GM23248 (cell line): ENCODE data around the gene SPSB3. TPM values are rescaled to one million over a fixed set of nuclear protein-coding genes. Genes with fewer than 3 reads are reported as not detected.

Source experiments
- DNase-seq: peaks from one replicate; pipeline ENCODE4 v3.0.0-alpha.2; 2015
- H2AFZ ChIP-seq: fragments of 200-600 bp; sonication (generic); 2 replicates; pipeline ENCODE4 v1.6.1; 2016; ENCODE audit warnings: antibody characterized with exemption
- H3F3A ChIP-seq: fragments of 200-600 bp; sonication (generic); 2 replicates; pipeline ENCODE4 v1.6.1; 2016; ENCODE audit warnings: mild to moderate bottlenecking, antibody characterized with exemption, mixed run types; ENCODE audit not compliant: insufficient read depth
- H3K27ac ChIP-seq: fragments of 200-600 bp; sonication (generic); 2 replicates; pipeline ENCODE4 v1.5.1; 2016; ENCODE audit warnings: mild to moderate bottlenecking
- H3K27me3 ChIP-seq: fragments of 200-600 bp; sonication (generic); replicated peaks from 2 replicates; pipeline ENCODE4 v1.6.1; 2016; ENCODE audit warnings: mild to moderate bottlenecking; ENCODE audit not compliant: insufficient read depth
- H3K36me3 ChIP-seq: fragments of 200-600 bp; sonication (generic); 2 replicates; pipeline ENCODE4 v1.6.1; 2016; ENCODE audit warnings: low read depth, mild to moderate bottlenecking
- H3K4me1 ChIP-seq: fragments of 200-600 bp; sonication (generic); 2 replicates; pipeline ENCODE4 v1.6.1; 2016; ENCODE audit warnings: mild to moderate bottlenecking; ENCODE audit not compliant: insufficient read depth
- H3K4me2 ChIP-seq: fragments of 200-600 bp; sonication (generic); one replicate; pipeline ENCODE4 v1.6.1; 2016; ENCODE audit warnings: mild to moderate bottlenecking; ENCODE audit not compliant: unreplicated experiment
- H3K4me3 ChIP-seq: fragments of 200-600 bp; sonication (generic); 2 replicates; pipeline ENCODE4 v1.5.1; 2016; ENCODE audit warnings: mild to moderate bottlenecking
- H3K79me2 ChIP-seq: fragments of 200-600 bp; sonication (generic); 2 replicates; pipeline ENCODE4 v1.6.1; 2016; ENCODE audit warnings: mild to moderate bottlenecking; ENCODE audit not compliant: insufficient read depth
- H3K9ac ChIP-seq: fragments of 200-600 bp; sonication (generic); 2 replicates; pipeline ENCODE4 v1.6.1; 2016; ENCODE audit warnings: mild to moderate bottlenecking
- H3K9me2 ChIP-seq: fragments of 200-600 bp; sonication (generic); 2 replicates; pipeline ENCODE4 v1.6.1; 2016; ENCODE audit warnings: mixed run types, mild to moderate bottlenecking, moderate library complexity; ENCODE audit not compliant: insufficient read depth
- H3K9me3 ChIP-seq: fragments of 200-600 bp; sonication (generic); one replicate; pipeline ENCODE4 v1.6.1; 2017; ENCODE audit warnings: low read depth
- H4K20me1 ChIP-seq: fragments of 200-600 bp; sonication (generic); 2 replicates; pipeline ENCODE4 v1.6.0; 2016; ENCODE audit not compliant: insufficient read depth
- EZH2 ChIP-seq: fragments of 200-600 bp; sonication (generic); IDR thresholded peaks from 2 replicates; pipeline ENCODE4 v1.6.1; 2018; ENCODE audit warnings: antibody characterized with exemption, mild to moderate bottlenecking; ENCODE audit not compliant: insufficient read depth, poor library complexity, severe bottlenecking
- EZH2phosphoT487 ChIP-seq: fragments of 200-600 bp; sonication (generic); IDR thresholded peaks from 2 replicates; pipeline ENCODE4 v1.6.1; 2018; ENCODE audit warnings: antibody characterized with exemption, moderate library complexity, mild to moderate bottlenecking, low read depth; ENCODE audit not compliant: insufficient read depth
- WGBS, 2 experiments: methylation state at CpG; one replicate each; pipeline ENCODE4 v1.1.6; 2015 to 2017; ENCODE audit warnings: low lambda C conversion rate in 2 of 2, low coverage in 1 of 2; ENCODE audit errors: missing lambda C conversion rate in 2 of 2; 5-methylcytosine and 5-hydroxymethylcytosine counted together
- in situ Hi-C: fragments of 300-500 bp; cut with MboI; formaldehyde crosslinking; loops from 2 replicates; pipeline ENCODE4 v1.15.0; 2020
- polyA plus RNA-seq: library from polyadenylated mRNA; unstranded; fragments of >200 nt; fragmentation: Nextera tagmentation; extraction: Ambion mirVana; gene quantifications from 2 replicates; pipeline ENCODE4 v1.2.1, GENCODE V29; 2016
- total RNA-seq: library from RNA; depleted of rRNA; stranded (reverse); fragments of >200 nt; shearing (Covaris generic); gene quantifications from 2 replicates; pipeline ENCODE4 v1.2.3, GENCODE V29; 2014

Gene SPSB3
- total and polyA plus RNA-seq, 2 experiments from 2014 or later: 35.3 to 35.6 TPM

- in situ Hi-C loops: no loop called here
- H3K27ac ChIP-seq: peak overlapping the region; percentile 57
- 5 to 6% methylated on average over 60 to 62 of the region's 81 CpGs for WGBS, 2 experiments
- H3F3A ChIP-seq: peaks cover 11% of the 10 kb centered on the region; the same call in 1 of the 2 replicates
- H3K4me3 ChIP-seq: peak overlapping the region; percentile 86
- H3K9me2 ChIP-seq: no peaks in the 10 kb centered on the region
- H3K9ac ChIP-seq: peak overlapping the region; percentile 86
- no peaks in the 10 kb centered on the region for H4K20me1 ChIP-seq
- H2AFZ ChIP-seq: no peak overlapping the region
- peak overlapping the region; percentile 93 for H3K4me2 ChIP-seq
- no peak for TF ChIP-seq EZH2phosphoT487
- no peak for TF ChIP-seq EZH2
- peaks cover 28% of the 10 kb centered on the region for H3K79me2 ChIP-seq
- H3K36me3 ChIP-seq: no peaks in the 10 kb centered on the region
- H3K9me3 ChIP-seq: no peaks in the 10 kb centered on the region
- H3K4me1 ChIP-seq: peaks cover 9% of the 10 kb centered on the region; the same call in 1 of the 2 replicates
- peak; percentile 94 for DNase-seq
- no peaks in the 10 kb centered on the region for H3K27me3 ChIP-seq
Observed at GRCh38 chr16:1770328-1771187, 11.8 kb downstream of the SPSB3 start.

GRCh38 chr16:1769402-1770300 is 12.7 kb downstream of the SPSB3 start:
- H3K9me2 ChIP-seq: no peaks in the 10 kb centered on the region
- H4K20me1 ChIP-seq: no peaks in the 10 kb centered on the region
- H3F3A ChIP-seq: peaks cover 11% of the 10 kb centered on the region; the same call in 1 of the 2 replicates
- H3K27me3 ChIP-seq: no peaks in the 10 kb centered on the region
- H3K36me3 ChIP-seq: no peaks in the 10 kb centered on the region
- TF ChIP-seq EZH2 (no peak), EZH2phosphoT487 (no peak)
- peak overlapping the region; percentile 57 for H3K27ac ChIP-seq
- no peaks in the 10 kb centered on the region for H3K9me3 ChIP-seq
- peaks cover 8% of the 10 kb centered on the region; the same call in 1 of the 2 replicates for H3K4me1 ChIP-seq
- H3K4me2 ChIP-seq: peak overlapping the region; percentile 93
- H2AFZ ChIP-seq: no peak overlapping the region
- DNase-seq: no peak
- in situ Hi-C loops: no loop called here
- H3K9ac ChIP-seq: peak overlapping the region; percentile 86
- 64 to 69% methylated on average over 19 to 23 of the region's 27 CpGs for WGBS, 2 experiments
- peak overlapping the region; percentile 86 for H3K4me3 ChIP-seq
- H3K79me2 ChIP-seq: peaks cover 19% of the 10 kb centered on the region

GRCh38 chr16:1768767-1769401 is 13.5 kb downstream of the SPSB3 start:
- H3K4me3 ChIP-seq: no peak overlapping the region
- H3K9me2 ChIP-seq: no peaks in the 10 kb centered on the region
- in situ Hi-C loops: no loop called here
- no peaks in the 10 kb centered on the region for H3K36me3 ChIP-seq
- no peak overlapping the region for H3K9ac ChIP-seq
- H3F3A ChIP-seq: peaks cover 11% of the 10 kb centered on the region; the same call in 1 of the 2 replicates
- no peak for DNase-seq
- TF ChIP-seq EZH2phosphoT487: no peak
- no peak for TF ChIP-seq EZH2
- H3K4me2 ChIP-seq: no peak overlapping the region
- H3K79me2 ChIP-seq: peaks cover 12% of the 10 kb centered on the region
- WGBS, 2 experiments: 78 to 79% methylated on average over 16 to 26 of the region's 26 CpGs
- no peak overlapping the region for H2AFZ ChIP-seq
- peaks cover 4% of the 10 kb centered on the region; the same call in 1 of the 2 replicates for H3K4me1 ChIP-seq
- no peaks in the 10 kb centered on the region for H3K27me3 ChIP-seq
- H3K27ac ChIP-seq: no peak overlapping the region
- no peaks in the 10 kb centered on the region for H3K9me3 ChIP-seq
- H4K20me1 ChIP-seq: no peaks in the 10 kb centered on the region
